HG02623 (cell line): Measurements from ENCODE around the gene SEMA4A.
"Not testable (repeated sequence)": the region's sequence is repeated elsewhere in the genome, so short reads cannot be mapped to it uniquely, and the experiment has no call there.

ENCODE experiments used
- ATAC-seq: cut with Tn5 transposase; IDR thresholded peaks from one replicate; pipeline ENCODE4 v1.9.1; 2021; ENCODE audit warnings: moderate library complexity; ENCODE audit not compliant: unreplicated experiment

The SEMA4A gene

GRCh38 chr1:156190265-156190664 is 36.9 kb downstream of the SEMA4A start:
- not testable (repeated sequence) for ATAC-seq

GRCh38 chr1:156191292-156191964 is 38.0 kb downstream of the SEMA4A start:
- ATAC-seq = no peak

GRCh38 chr1:156193208-156193487 is 39.8 kb downstream of the SEMA4A start:
- no peak for ATAC-seq

GRCh38 chr1:156193488-156194299 is 40.3 kb downstream of the SEMA4A start, which contains the start of gene SLC25A44:
Gene SLC25A44, plus strand, starts transcription at chr1:156194104. Its CDS starts 5,744 bp downstream, at chr1:156199848.
- ATAC-seq = peak; percentile 96

- no peak for ATAC-seq
Measured at GRCh38 chr1:156194300-156194652, 40.9 kb downstream of the SEMA4A start.

GRCh38 chr1:156195853-156196252 is 42.5 kb downstream of the SEMA4A start:
- no peak for ATAC-seq

- ATAC-seq = no peak
Measured at GRCh38 chr1:156196445-156196844, 43.1 kb downstream of the SEMA4A start.

GRCh38 chr1:156198831-156199349 is 45.5 kb downstream of the SEMA4A start:
- no peak for ATAC-seq

- no peak for ATAC-seq
Measured at GRCh38 chr1:156200044-156200443, 46.7 kb downstream of the SEMA4A start.

- ATAC-seq = no peak
Measured at GRCh38 chr1:156203331-156203730, 49.9 kb downstream of the SEMA4A start.

GRCh38 chr1:156204686-156205085 is 51.3 kb downstream of the SEMA4A start:
- no peak for ATAC-seq

GRCh38 chr1:156211243-156211642 is 57.9 kb downstream of the SEMA4A start:
- no peak for ATAC-seq

- no peak for ATAC-seq
Measured at GRCh38 chr1:156212130-156212529, 58.7 kb downstream of the SEMA4A start.

- peak; percentile 85 for ATAC-seq
Measured at GRCh38 chr1:156212833-156213643, 59.7 kb downstream of the SEMA4A start, which contains the start of gene PMF1. Gene PMF1, plus strand, starts transcription at chr1:156213007. Its CDS starts 9 bp downstream, at chr1:156213016.

GRCh38 chr1:156213644-156213966 is 60.2 kb downstream of the SEMA4A start:
- ATAC-seq = no peak

- ATAC-seq = no peak
Measured at GRCh38 chr1:156214024-156214748, 60.8 kb downstream of the SEMA4A start.

- ATAC-seq = not testable (repeated sequence)
Measured at GRCh38 chr1:156216361-156217086, 63.1 kb downstream of the SEMA4A start.

- ATAC-seq = no peak
Measured at GRCh38 chr1:156217871-156218270, 64.5 kb downstream of the SEMA4A start.

- no peak for ATAC-seq
Measured at GRCh38 chr1:156220226-156220625, 66.8 kb downstream of the SEMA4A start.
